NCI-H2107 treated with DMSO at 0.1 percent for 48 hours (cell line): ENCODE data around the gene CNTNAP2.
"Not testable (repeated sequence)": the region's sequence is repeated elsewhere in the genome, so short reads cannot be mapped to it uniquely, and the experiment has no call there.

ENCODE experiments used
- DNase-seq: peaks from one replicate; lab custom pipeline; 2025; ENCODE audit not compliant: unreplicated experiment; lab: John Stamatoyannopoulos, UW

Gene CNTNAP2

GRCh38 chr7:148303295-148304082 lies 2186.9 kb downstream of the CNTNAP2 start:
- no peak for DNase-seq

GRCh38 chr7:148304083-148304335 lies 2187.4 kb downstream of the CNTNAP2 start:
- DNase-seq: no peak

- DNase-seq: peak; percentile 1
Measured at GRCh38 chr7:148304456-148304855, 2187.9 kb downstream of the CNTNAP2 start.

- no peak for DNase-seq
Measured at GRCh38 chr7:148306759-148307158, 2190.2 kb downstream of the CNTNAP2 start.

GRCh38 chr7:148318102-148318811 lies 2201.7 kb downstream of the CNTNAP2 start:
- DNase-seq: no peak

GRCh38 chr7:148318838-148319237 lies 2202.2 kb downstream of the CNTNAP2 start:
- no peak for DNase-seq

- DNase-seq: no peak
Measured at GRCh38 chr7:148319316-148319808, 2202.8 kb downstream of the CNTNAP2 start.

- no peak for DNase-seq
Measured at GRCh38 chr7:148325208-148325607, 2208.6 kb downstream of the CNTNAP2 start.

- peak; percentile 18 for DNase-seq
Measured at GRCh38 chr7:148327379-148327778, 2210.8 kb downstream of the CNTNAP2 start.

GRCh38 chr7:148328906-148329305 lies 2212.3 kb downstream of the CNTNAP2 start:
- no peak for DNase-seq

GRCh38 chr7:148330124-148330818 lies 2213.7 kb downstream of the CNTNAP2 start:
- no peak for DNase-seq

GRCh38 chr7:148330822-148331221 lies 2214.2 kb downstream of the CNTNAP2 start:
- no peak for DNase-seq

GRCh38 chr7:148331456-148331855 lies 2214.9 kb downstream of the CNTNAP2 start:
- not testable (repeated sequence) for DNase-seq

- DNase-seq: no peak
Measured at GRCh38 chr7:148332191-148333186, 2215.9 kb downstream of the CNTNAP2 start.

GRCh38 chr7:148334441-148334956 lies 2217.9 kb downstream of the CNTNAP2 start:
- no peak for DNase-seq

- no peak for DNase-seq
Measured at GRCh38 chr7:148334959-148335577, 2218.5 kb downstream of the CNTNAP2 start.

- DNase-seq: no peak
Measured at GRCh38 chr7:148335790-148336189, 2219.2 kb downstream of the CNTNAP2 start.

- no peak for DNase-seq
Measured at GRCh38 chr7:148336411-148336810, 2219.8 kb downstream of the CNTNAP2 start.

- no peak for DNase-seq
Measured at GRCh38 chr7:148337246-148337965, 2220.8 kb downstream of the CNTNAP2 start.
